Measurements from ENCODE around the gene HIF3A. TPM values are rescaled to one million over a fixed set of nuclear protein-coding genes. Genes with fewer than 3 reads are reported as not detected.

Gene HIF3A
- polyA plus RNA-seq, 1 donor (not counting 4 experiments of a cell fraction or from before 2014, with no cell fraction given): 0.01 TPM

GRCh38 chr19:46291829-46292228, 5.0 kb upstream of the HIF3A start:
- Histone ChIP-seq H3K4me1 (ENCODE audit: control insufficient read depth, extremely low read depth, insufficient read depth, low read length) (peaks cover 9% of the 10 kb centered on the region), H3K9me3 (ENCODE audit: control insufficient read depth, low read depth, low read length) (peaks cover 7% of the 10 kb centered on the region), H3K79me2 (ENCODE audit: control insufficient read depth, insufficient read depth, low read length) (no peaks in the 10 kb centered on the region), H3K4me2 (ENCODE audit: control insufficient read depth, extremely low read depth, insufficient read depth, low read depth, low read length) (no peak overlapping the region), H3K9ac (ENCODE audit: control insufficient read depth, extremely low read depth, insufficient read depth, low read length) (no peak overlapping the region), H3K27me3 (ENCODE audit: control insufficient read depth, extremely low read depth, insufficient read depth, low read length) (peaks cover 4% of the 10 kb centered on the region), H4K20me1 (ENCODE audit: control insufficient read depth, extremely low read depth, insufficient read depth, low read length) (no peaks in the 10 kb centered on the region), H2AFZ (ENCODE audit: control insufficient read depth, low read length) (no peak overlapping the region), H3K36me3 (ENCODE audit: control insufficient read depth in 2 of 2, extremely low read depth in 1 of 2, insufficient read depth in 2 of 2, low read length in 2 of 2) (no peaks in the 10 kb centered on the region), H3K27ac (ENCODE audit: control insufficient read depth, insufficient read depth, low read length) (no peak overlapping the region), H3K9me1 (ENCODE audit: control insufficient read depth, extremely low read depth, insufficient read depth, low read length) (no peaks in the 10 kb centered on the region), H3K4me3 (ENCODE audit: control insufficient read depth in 2 of 3, extremely low read depth in 1 of 3, insufficient read depth in 2 of 3, low read depth in 1 of 3, low read length in 3 of 3) (no peak overlapping the region)
- dilution Hi-C loops (cut with MboI; ENCODE audit: extremely low pct_ligation_motif_present, low sequenced_read_pairs): no loop called here
- FAIRE-seq: no peak
- no peak for TF ChIP-seq EZH2 (IDR thresholded peaks at IDR 0.05; ENCODE audit: low read length)
- TF ChIP-seq, protein P1, sequence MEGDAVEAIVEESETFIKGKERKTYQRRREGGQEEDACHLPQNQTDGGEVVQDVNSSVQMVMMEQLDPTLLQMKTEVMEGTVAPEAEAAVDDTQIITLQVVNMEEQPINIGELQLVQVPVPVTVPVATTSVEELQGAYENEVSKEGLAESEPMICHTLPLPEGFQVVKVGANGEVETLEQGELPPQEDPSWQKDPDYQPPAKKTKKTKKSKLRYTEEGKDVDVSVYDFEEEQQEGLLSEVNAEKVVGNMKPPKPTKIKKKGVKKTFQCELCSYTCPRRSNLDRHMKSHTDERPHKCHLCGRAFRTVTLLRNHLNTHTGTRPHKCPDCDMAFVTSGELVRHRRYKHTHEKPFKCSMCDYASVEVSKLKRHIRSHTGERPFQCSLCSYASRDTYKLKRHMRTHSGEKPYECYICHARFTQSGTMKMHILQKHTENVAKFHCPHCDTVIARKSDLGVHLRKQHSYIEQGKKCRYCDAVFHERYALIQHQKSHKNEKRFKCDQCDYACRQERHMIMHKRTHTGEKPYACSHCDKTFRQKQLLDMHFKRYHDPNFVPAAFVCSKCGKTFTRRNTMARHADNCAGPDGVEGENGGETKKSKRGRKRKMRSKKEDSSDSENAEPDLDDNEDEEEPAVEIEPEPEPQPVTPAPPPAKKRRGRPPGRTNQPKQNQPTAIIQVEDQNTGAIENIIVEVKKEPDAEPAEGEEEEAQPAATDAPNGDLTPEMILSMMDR (optimal IDR thresholded peaks at IDR 0.05 in 1 of 3, IDR thresholded peaks at IDR 0.05 in 1 of 3, conservative IDR thresholded peaks at IDR 0.05 in 1 of 3; ENCODE audit: extremely low read depth in 1 of 3, insufficient read depth in 2 of 3, low read length in 3 of 3): no peak
- DNase-seq (ENCODE audit: low read depth, low spot score): no peak

DNA sequence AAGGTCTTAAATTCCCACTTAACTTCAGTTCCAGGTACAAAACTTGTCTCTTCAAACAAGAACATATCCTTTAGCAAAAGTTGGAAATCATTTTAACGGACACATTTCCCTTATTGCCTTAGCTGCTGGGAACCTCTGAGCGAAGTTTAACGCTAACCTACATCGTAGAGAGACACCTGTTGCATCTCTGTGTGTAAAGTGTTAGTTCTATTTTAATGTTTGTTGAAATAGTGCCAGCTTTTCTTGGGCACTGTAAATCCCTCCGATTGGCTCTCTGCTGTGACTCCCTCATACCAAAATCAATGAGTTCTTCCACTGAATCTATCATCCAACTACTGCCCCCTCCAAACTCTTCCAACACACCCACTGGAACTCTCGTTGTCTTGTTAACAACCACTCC, 2.3 kb upstream of the HIF3A start:
- no peak overlapping the region for H3K27ac ChIP-seq (ENCODE audit: control insufficient read depth, insufficient read depth, low read length)
- H3K4me3 ChIP-seq (ENCODE audit: control insufficient read depth in 2 of 3, extremely low read depth in 1 of 3, insufficient read depth in 2 of 3, low read depth in 1 of 3, low read length in 3 of 3): no peak overlapping the region
- H2AFZ ChIP-seq (ENCODE audit: control insufficient read depth, low read length): no peak overlapping the region
- no peaks in the 10 kb centered on the region for H3K36me3 ChIP-seq (ENCODE audit: control insufficient read depth in 2 of 2, extremely low read depth in 1 of 2, insufficient read depth in 2 of 2, low read length in 2 of 2)
- FAIRE-seq (no peak), DNase-seq (ENCODE audit: low read depth, low spot score) (no peak)
- no peak overlapping the region for H3K4me2 ChIP-seq (ENCODE audit: control insufficient read depth, extremely low read depth, insufficient read depth, low read depth, low read length)
- no peaks in the 10 kb centered on the region for H3K79me2 ChIP-seq (ENCODE audit: control insufficient read depth, insufficient read depth, low read length)
- H3K4me1 ChIP-seq (ENCODE audit: control insufficient read depth, extremely low read depth, insufficient read depth, low read length): peaks cover 9% of the 10 kb centered on the region
- no peaks in the 10 kb centered on the region for H3K9me1 ChIP-seq (ENCODE audit: control insufficient read depth, extremely low read depth, insufficient read depth, low read length)
- dilution Hi-C loops (cut with MboI; ENCODE audit: extremely low pct_ligation_motif_present, low sequenced_read_pairs): no loop called here
- no peak overlapping the region for H3K9ac ChIP-seq (ENCODE audit: control insufficient read depth, extremely low read depth, insufficient read depth, low read length)
- TF ChIP-seq, protein P1 (optimal IDR thresholded peaks at IDR 0.05 in 1 of 3, IDR thresholded peaks at IDR 0.05 in 1 of 3, conservative IDR thresholded peaks at IDR 0.05 in 1 of 3; ENCODE audit: extremely low read depth in 1 of 3, insufficient read depth in 2 of 3, low read length in 3 of 3): no peak
- no peak for TF ChIP-seq EZH2 (IDR thresholded peaks at IDR 0.05; ENCODE audit: low read length)
- H3K27me3 ChIP-seq (ENCODE audit: control insufficient read depth, extremely low read depth, insufficient read depth, low read length): peaks cover 19% of the 10 kb centered on the region
- no peaks in the 10 kb centered on the region for H4K20me1 ChIP-seq (ENCODE audit: control insufficient read depth, extremely low read depth, insufficient read depth, low read length)
- H3K9me3 ChIP-seq (ENCODE audit: control insufficient read depth, low read depth, low read length): peaks cover 7% of the 10 kb centered on the region

All from keratinocyte (primary cell).